ENCODE data around the gene CD7. TPM values are rescaled to one million over a fixed set of nuclear protein-coding genes. Genes with fewer than 3 reads are reported as not detected.

CD7 gene
- total and polyA plus RNA-seq, 2 donors (not counting 1 experiment from before 2014, with no cell fraction given) = 0.67 to 1.3 TPM

- Histone ChIP-seq H2AFZ (ENCODE audit: insufficient read depth, low read depth, low read length, poor library complexity, severe bottlenecking) (no peak overlapping the region), H3K79me2 (ENCODE audit: control insufficient read depth, insufficient read depth, low read length) (no peaks in the 10 kb centered on the region), H3K4me2 (replicated peaks; ENCODE audit: low read depth, low read length, poor library complexity, severe bottlenecking) (no peak overlapping the region), H3K4me1 (ENCODE audit: control insufficient read depth in 2 of 2, insufficient read depth in 2 of 2, low read length in 2 of 2) (peaks cover 29 to 35% of the 10 kb centered on the region in 2 donors), H3K4me3 (ENCODE audit: control extremely low read depth in 1 of 5, extremely low read depth in 1 of 5, insufficient read depth in 1 of 5, low read depth in 2 of 5, low read length in 4 of 5) (no peak overlapping the region), H3K9me3 (ENCODE audit: control extremely low read depth in 1 of 3, control insufficient read depth in 2 of 3, insufficient read depth in 1 of 3, low read length in 2 of 3) (no peaks in the 10 kb centered on the region), H3K27ac (ENCODE audit: low read length in 2 of 2) (no peak overlapping the region), H3K9ac (ENCODE audit: low read length) (no peak overlapping the region), H4K20me1 (ENCODE audit: control insufficient read depth, insufficient read depth, low read length, poor library complexity, severe bottlenecking) (no peaks in the 10 kb centered on the region), H3K36me3 (replicated peaks in 1 of 2; ENCODE audit: control extremely low read depth in 1 of 2, control insufficient read depth in 1 of 2, extremely low read depth in 1 of 2, insufficient read depth in 2 of 2, low read length in 1 of 2) (no peaks in the 10 kb centered on the region), H3K27me3 (replicated peaks in 1 of 4; ENCODE audit: control extremely low read depth in 1 of 4, control insufficient read depth in 3 of 4, insufficient read depth in 4 of 4, low read length in 3 of 4) (peaks cover 0 to 6% (median 0%) of the 10 kb centered on the region in 4 experiments)
- Mint-ChIP-seq H3K27me3 (peaks cover 8% of the 10 kb centered on the region), H3K27ac (no peak overlapping the region), H3K9me3 (ENCODE audit: insufficient read depth) (no peaks in the 10 kb centered on the region), H3K4me3 (no peak overlapping the region), H3K4me1 (peaks cover 17% of the 10 kb centered on the region)
- TF ChIP-seq EZH2 (IDR thresholded peaks at IDR 0.05; ENCODE audit: borderline replicate concordance, insufficient read depth, low read depth, low read length, poor library complexity, severe bottlenecking) (no peak), CTCF (IDR thresholded peaks at IDR 0.05) (no peak)
- ChIA-PET CTCF (interaction anchor here (1.7 kb wide), 1 partner anchor 15 kb away, joined by 8 read pairs; no protein-coding TSS in a partner anchor), POLR2A (interaction anchor here (0.7 to 0.9 kb wide), 2 partner anchors 20 to 74 kb away, joined by 3 to 5 read pairs; no protein-coding TSS in a partner anchor)
- intact Hi-C loops (cut with micrococcal nuclease) = no loop called here
- 37% methylated on average over 19 of the region's 20 CpGs for WGBS (ENCODE audit: insufficient coverage)
- ATAC-seq (ENCODE audit: low read depth) (no peak), DNase-seq (no peak)
Measured at GRCh38 chr17:82305727-82306300, 11.6 kb downstream of the CD7 start.
